RWPE1 (cell line): ENCODE data around the gene PRKN.
A peak's percentile ranks its signal among the peaks of the same experiment; 100 is the strongest.

ENCODE experiments used
- CTCF ChIA-PET: fragments of 350-600 bp; sonication (Branson Sonifier 250); formaldehyde crosslinking; extraction: SDS; loops from one replicate; lab custom pipeline; 2021; lab: Yijun Ruan, JAX
- POLR2A ChIA-PET: fragments of 400-600 bp; formaldehyde crosslinking; extraction: SDS; loops from one replicate; lab custom pipeline; 2020; ENCODE audit warnings: antibody characterized with exemption; ENCODE audit not compliant: low non-redundant PET; lab: Yijun Ruan, JAX
- DNase-seq: peaks from one replicate; pipeline ENCODE4 v3.0.0; 2012; ENCODE audit warnings: low spot score
- H3K27ac ChIP-seq: fragments of 450-650 bp; 2 replicates; pipeline ENCODE4 v1.5.1; 2017
- TF ChIP-seq, protein P1 (sequence below): fragments of 450-650 bp; conservative IDR thresholded peaks from 2 replicates; pipeline ENCODE4 v1.5.1; 2017; ENCODE audit warnings: low read depth, mild to moderate bottlenecking

Gene PRKN

DNA sequence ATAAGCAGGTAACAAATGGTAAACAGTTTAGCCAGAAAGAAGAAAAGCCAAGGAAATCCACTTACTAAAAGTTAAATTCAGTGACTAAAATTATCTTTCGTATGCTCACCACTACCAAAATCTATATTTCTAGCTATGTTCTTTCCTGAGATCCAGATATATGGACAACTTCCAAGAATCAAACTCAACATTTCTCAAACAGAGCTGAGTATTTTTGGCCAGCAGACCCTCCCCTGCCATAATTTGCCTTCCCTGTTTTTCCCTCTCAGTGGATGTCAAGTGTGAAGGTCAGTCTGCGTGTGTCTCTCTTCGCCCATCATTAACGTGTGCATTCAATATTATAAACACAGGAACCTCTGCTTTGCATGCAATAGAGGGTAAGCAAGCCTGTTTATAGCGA is 42.0 kb downstream of the PRKN start:
- no peak overlapping the region for H3K27ac ChIP-seq
- POLR2A ChIA-PET: no interaction called here
- TF ChIP-seq, protein P1, sequence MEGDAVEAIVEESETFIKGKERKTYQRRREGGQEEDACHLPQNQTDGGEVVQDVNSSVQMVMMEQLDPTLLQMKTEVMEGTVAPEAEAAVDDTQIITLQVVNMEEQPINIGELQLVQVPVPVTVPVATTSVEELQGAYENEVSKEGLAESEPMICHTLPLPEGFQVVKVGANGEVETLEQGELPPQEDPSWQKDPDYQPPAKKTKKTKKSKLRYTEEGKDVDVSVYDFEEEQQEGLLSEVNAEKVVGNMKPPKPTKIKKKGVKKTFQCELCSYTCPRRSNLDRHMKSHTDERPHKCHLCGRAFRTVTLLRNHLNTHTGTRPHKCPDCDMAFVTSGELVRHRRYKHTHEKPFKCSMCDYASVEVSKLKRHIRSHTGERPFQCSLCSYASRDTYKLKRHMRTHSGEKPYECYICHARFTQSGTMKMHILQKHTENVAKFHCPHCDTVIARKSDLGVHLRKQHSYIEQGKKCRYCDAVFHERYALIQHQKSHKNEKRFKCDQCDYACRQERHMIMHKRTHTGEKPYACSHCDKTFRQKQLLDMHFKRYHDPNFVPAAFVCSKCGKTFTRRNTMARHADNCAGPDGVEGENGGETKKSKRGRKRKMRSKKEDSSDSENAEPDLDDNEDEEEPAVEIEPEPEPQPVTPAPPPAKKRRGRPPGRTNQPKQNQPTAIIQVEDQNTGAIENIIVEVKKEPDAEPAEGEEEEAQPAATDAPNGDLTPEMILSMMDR: no peak
- CTCF ChIA-PET: no interaction called here
- DNase-seq: no peak

DNA sequence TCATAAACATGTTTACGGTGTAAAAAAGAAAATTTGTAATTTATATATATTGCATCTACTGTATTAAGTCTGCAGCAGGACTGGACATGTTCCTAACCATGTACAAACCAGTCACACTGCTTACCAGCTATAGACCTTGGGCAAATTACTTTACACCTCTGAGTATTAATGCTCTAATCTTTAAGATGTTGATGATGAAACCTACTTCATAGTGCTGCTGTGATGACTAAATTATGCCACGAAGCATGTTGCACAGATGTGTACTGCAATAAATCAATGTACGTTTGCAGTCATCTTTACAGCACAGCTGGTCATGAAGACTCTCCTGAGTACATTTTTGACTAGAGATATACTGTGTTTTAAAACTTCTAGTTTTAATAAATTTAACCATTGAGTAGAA is 42.6 kb downstream of the PRKN start:
- ChIA-PET POLR2A (no interaction called here), CTCF (no interaction called here)
- DNase-seq: peak; percentile 22
- TF ChIP-seq, protein P1: no peak
- no peak overlapping the region for H3K27ac ChIP-seq

DNA sequence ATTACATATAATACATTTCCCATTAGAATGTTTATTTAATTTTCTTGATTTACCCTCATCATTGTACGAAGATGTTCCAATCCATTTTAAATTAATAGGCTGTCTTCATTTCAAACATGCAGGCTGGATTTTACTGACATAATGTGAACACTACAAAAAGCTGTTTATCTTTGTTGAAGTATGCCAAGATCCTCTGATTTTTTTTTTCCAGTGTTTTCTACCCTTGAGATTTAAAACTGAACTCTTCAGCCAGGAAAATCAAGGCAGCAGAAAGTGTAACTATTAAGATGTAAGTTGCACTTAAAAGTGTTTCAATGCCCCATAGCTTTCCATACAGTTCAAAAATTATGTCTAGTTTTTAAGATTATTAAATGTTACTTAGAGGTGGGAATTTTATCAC is 43.5 kb downstream of the PRKN start:
- CTCF ChIA-PET: no interaction called here
- TF ChIP-seq, protein P1: no peak
- no peak overlapping the region for H3K27ac ChIP-seq
- POLR2A ChIA-PET: no interaction called here
- no peak for DNase-seq

DNA sequence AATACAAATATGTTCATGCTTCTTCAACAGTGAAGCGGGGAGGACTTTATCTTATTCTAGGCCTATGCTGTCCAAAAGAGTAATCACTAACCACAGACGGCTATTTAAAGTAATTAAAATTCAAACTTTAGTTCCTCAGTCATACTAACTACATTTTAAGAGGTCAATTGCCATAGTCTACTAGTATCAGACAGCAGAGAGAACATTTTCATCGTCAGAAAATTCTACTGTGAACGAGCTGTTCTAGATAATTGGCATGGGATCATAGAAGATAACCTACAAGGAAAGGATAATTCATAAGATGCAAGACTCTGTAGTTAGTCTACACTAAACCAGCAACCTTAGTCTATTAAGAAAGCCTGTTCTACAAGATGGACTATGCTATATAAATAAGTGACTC is 44.4 kb downstream of the PRKN start:
- CTCF ChIA-PET: no interaction called here
- no peak for DNase-seq
- POLR2A ChIA-PET: no interaction called here
- TF ChIP-seq, protein P1: no peak
- H3K27ac ChIP-seq: no peak overlapping the region

DNA sequence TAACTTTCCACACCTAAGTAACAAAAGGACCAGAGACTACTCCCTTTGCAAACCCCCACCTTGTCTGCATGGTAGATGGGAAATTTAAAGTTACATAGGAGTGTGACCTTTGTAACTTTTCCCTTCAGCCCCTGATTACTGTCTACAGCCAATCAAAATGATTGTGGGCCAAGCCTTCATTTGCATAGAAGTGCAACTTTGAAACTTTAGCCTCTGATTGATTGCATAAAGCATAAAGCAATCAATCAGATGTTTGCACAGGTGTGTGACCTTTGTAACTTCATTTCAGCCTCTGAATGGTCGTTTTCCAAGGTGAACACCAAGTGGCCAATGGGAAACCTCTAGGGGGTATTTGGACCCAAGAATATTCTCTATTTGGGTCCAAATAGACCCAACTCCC is 46.1 kb downstream of the PRKN start:
- ChIA-PET CTCF (no interaction called here), POLR2A (no interaction called here)
- TF ChIP-seq, protein P1: no peak
- DNase-seq: no peak
- no peak overlapping the region for H3K27ac ChIP-seq

DNA sequence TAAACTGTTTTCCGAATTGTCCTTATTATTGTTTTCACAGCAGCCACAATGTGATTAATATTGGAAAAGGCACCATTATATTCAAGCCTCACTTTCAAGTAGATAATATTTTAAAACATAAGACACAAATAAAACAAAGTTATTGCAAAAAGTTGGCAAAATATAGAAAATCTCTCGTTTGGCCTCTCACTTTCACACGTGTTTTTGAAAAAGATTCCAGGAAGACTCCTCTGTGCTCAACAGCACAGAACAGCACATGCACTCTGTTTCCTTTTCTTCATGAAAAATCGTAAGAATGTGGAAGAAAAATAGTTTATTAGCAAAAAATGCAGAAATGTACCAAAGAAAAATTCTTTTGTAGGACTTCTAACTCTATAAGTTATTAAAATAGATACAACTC is 46.7 kb downstream of the PRKN start:
- CTCF ChIA-PET: no interaction called here

More for the DNA sequence above, 46.7 kb downstream of the PRKN start:
- TF ChIP-seq, protein P1: no peak
- DNase-seq: no peak
- POLR2A ChIA-PET: no interaction called here
- H3K27ac ChIP-seq: no peak overlapping the region
